Stimulated activated naive CD4-positive, alpha-beta T cell treated with Interleukin-2 at 50 U/mL for 16 hours (primary cell): ENCODE data around the gene MOBP.
A peak's percentile ranks its signal among the peaks of the same experiment; 100 is the strongest.
"Not testable (repeated sequence)": the region's sequence is repeated elsewhere in the genome, so short reads cannot be mapped to it uniquely, and the experiment has no call there.

Experiments
- DNase-seq: peaks from one replicate; lab custom pipeline; 2025; lab: John Stamatoyannopoulos, UW

The MOBP gene, protein sequence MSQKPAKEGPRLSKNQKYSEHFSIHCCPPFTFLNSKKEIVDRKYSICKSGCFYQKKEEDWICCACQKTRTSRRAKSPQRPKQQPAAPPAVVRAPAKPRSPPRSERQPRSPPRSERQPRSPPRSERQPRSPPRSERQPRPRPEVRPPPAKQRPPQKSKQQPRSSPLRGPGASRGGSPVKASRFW

DNA sequence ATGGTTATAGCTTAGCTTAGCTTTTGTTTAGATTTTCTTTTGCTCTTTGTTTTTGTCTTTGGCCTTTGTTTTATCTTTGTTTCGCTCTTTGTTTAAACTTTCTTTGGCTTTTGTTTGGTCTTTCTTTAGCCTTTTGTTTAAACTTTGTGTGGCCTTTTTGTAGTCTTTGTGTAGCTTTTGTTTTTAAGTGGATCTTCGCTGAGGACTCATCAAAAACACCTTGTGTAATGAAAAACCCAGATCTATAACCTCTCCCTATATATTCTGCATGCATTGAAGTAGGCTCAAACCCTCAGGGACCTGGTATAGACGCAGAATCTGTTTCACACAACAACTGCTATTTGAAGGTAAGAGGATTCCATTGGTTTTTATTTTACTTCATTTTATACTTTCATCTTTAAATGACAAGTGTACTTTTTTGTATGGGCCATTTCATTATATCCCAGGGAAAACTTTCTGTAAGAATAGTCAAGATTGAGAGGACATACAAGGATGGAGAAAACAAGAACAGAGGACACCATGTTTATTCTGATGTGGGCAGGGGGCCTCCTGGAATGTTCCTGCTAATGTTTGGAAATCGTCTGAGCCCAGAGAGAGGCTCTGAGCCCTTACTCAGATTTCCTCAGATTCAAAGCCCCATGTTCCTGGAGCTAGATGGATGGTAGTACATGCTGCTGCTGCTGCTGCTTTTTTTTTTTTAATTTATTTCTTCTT, at the start of gene MOBP:
Gene MOBP (plus strand): TSS at position 287 of the 714 bp plus-strand sequence. CDS start 34,390 bp downstream, outside the sequence.
- DNase-seq = no peak

DNA sequence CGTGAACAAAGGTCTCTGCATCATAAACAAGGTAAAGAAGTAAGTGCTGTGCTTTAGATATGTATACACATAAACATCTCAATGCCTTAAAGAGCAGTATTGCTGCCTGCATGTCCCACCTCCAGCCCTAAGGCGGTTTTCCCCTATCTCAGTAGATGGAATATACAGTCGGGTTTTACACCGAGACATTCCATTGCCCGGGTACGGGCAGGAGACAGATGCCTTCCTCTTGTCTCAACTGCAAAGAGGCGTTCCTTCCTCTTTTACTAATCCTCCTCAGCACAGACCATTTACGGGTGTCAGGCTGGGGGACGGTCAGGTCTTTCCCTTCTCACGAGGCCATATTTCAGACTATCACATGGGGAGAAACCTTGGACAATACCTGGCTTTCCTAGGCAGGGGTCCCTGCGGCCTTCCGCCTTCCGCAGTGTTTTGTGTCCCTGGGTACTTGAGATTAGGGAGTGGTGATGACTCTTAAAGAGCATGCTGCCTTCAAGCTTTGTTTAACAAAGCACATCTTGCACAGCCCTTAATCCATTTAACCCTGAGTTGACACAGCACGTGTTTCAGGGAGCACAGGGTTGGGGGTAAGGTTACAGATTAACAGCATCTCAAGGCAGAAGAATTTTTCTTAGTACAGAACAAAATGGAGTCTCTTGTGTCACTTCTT, 48.8 kb upstream of the MOBP start:
- not testable (repeated sequence) for DNase-seq

DNA sequence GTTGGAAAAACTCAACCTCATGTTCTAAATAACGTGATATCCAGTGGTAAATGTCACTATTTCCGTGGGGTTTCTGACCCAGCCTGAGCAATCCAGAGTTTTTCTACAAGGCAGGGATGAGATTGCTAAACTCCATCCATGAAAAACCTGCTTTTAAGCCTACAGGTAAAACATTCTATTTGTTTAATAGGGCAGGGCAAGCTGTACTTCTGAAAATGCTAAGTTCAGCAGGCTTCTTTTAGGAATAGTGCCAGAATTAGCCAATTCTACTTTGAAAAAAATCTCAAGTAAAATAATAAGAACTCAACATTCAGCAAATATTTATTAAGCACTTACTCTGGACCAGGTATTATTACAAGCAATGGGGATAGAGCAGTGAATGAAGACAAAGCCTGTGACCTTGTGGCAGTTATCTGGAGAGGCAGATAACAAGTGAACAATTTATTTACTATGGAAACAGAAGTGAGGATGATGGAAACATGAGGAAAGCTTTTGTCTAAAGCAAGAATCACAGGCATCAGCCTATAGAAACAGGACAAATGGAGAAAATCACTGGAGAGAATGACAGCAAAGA, 47.7 kb upstream of the MOBP start:
- DNase-seq = no peak

DNA sequence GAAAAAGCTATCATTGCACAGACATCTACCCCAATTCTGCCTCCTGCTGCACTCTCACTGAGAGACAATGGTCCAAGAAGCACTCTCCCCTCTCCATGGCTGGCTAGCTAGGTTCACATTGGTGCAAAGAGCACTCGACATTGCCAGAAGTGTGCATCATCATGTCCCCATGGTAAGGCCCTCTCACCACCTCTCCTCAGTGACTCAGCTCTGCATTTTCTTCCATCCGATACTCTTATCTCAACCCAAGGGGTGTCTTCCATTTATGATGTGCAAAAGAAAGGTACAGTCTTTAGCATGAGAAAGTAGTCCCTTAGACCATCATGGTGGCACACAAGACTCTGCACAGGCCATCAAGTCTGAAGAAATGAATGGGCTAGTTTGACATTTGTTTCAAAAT, 46.9 kb upstream of the MOBP start:
- DNase-seq = no peak

DNA sequence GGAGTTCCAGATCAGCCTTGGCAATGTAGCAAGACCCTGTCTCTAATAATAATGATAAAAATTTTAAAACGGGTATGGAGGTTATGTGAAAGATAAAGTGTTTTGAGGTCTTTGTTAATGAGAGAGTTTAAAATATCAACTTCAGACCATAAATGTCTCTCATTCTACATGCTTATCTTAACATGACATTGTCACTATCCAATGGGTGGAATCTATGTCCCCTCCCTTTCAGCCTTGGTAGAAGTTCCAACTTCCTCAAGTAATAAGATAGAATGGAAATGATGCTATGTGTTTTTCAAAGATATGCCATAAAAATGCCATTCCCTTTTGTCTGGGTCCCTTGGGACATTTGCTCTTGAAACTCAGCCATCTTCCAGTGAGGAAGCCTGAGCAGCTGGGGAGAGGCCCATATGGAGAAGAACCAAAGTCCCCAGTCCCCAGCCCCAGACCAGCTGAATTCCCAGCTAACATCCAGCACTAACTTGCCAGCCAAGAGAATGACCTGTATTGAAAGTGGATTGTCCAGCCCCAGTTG, 44.0 kb upstream of the MOBP start:
- DNase-seq = no peak

DNA sequence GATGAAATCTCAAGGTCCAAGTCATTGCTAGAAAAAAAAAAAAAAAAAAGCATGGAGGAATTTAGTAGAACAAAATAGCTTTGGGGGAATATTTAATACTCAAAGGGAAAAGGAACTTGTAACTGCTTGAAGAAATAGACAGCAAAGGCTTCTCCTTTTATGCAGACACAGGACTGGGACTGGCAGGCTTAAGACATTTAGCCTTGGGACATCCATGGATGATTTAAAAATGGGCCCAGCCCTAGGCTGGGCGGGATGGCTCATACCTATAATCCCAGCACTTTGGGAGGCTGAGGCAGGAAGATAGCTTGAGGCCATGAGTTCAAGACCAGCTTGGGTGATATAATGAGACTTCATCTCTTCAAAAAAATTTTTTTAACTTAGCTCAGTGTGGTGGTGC, 41.2 kb upstream of the MOBP start:
- DNase-seq = no peak

DNA sequence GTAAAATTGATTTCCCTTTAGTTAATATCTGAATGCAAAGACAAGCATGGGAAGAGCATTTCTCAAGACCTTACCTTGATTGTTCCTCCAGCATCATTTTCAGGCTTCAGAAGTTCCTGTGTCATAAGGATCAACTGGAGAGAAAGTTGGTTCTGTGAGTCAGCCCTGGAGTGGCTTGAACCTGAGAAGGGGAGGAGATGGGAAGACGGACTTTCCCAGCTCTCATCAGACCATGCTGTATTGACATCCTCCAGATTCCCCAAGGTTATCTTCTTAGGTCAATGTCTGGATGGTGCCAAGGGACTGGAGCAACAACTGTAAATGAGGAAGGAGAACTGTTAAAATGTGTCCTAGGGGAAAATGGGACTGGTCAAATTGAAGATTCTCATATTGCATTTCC, 40.0 kb upstream of the MOBP start:
- DNase-seq = no peak

DNA sequence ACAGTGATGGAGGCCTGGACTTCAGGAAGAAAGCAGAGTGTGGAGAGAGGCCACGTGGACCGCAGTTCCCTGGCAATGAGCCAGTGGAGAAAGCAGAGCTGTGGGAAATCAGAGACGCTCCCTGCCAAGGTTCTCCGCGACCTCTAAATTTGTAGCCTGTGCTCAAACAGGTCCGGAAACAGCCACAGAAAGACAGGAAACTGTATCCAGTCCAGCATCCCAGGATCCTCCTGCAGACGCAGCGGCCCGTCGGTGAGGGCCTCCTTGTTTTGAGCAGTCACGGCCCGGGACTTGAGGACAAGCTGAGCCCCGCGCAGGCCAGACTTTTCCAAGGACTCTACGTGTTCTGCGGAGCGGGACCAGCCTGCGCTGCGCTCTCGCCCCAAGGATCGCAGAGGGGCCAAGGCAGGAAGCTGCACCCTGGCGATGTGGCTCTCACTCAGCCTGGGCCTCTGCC, 38.7 kb upstream of the MOBP start:
- no peak for DNase-seq

DNA sequence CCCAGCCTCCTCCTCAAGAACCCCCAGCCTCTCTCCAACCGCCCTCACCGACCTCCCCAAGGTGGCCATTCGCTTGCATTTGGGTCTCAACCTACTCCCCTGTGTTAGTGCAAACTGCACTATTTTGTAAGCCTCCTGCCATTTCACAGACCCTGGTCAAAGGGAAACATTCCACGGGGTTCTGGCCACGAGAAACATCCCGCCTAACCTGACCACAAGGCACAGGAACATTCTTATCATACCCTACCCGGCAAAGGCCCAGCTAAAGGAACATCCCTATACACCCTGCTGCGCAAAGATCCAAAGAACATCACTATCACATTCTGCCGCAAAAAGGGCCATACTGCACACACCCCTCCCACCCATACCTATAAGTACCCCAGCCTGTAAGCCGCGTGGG, 38.0 kb upstream of the MOBP start:
- no peak for DNase-seq

DNA sequence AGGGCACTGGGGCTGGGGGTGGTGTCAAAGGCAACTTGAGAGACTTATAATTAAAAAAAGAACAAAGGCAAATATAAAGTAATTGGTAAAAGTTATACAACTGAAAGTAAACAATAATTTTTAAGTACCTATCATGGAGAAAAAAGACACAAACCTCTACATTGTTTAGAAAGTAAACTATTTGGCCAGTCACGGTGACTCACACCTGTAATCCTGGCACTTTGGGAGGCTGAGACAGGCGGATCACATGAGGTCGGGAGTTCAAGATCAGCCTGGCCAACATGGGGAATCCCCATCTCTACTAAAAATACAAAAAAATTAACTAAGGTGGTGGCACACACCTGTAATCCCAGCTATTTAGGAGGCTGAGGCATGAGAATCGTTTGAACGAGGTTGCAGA, 35.1 kb upstream of the MOBP start:
- DNase-seq = no peak

DNA sequence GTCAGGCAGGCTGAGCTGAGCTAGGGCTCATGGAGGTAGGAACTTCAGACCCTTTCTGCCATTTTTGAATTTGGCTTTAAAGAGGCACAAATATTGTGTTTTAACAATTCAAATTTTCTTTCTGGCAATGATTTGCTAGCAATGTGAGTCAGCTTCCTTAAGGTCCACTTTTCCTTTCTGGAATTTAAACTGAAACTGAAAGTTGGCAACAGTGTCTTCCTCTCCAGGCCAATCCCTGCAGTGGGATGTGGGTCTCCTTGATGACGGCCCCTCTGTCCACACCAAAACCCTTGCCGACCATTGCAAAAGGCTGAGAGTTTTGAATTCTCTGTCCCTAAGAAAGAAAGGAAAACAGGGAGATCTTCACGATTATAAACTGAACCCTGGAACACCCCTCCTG, 33.8 kb upstream of the MOBP start:
- DNase-seq = no peak

DNA sequence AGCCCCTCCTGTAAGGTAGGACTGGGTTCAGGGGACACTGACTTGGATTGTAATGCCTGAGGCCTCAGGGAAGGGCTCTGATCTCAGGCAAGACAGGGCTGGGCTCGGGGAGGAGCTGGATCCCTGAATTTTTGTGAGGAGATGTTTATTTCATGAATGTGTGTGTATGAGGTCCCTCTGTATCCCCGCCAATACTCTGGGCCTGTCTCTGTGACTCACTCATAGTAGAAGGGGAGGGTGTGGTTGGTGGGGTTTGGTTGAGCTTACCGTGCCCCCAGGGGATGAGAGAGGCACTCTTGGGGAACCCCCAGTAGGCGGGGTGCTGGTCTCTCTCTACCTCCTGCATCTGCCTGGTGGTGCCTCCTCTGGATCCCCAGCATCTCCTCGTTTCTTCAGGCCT, 32.9 kb upstream of the MOBP start:
- no peak for DNase-seq

DNA sequence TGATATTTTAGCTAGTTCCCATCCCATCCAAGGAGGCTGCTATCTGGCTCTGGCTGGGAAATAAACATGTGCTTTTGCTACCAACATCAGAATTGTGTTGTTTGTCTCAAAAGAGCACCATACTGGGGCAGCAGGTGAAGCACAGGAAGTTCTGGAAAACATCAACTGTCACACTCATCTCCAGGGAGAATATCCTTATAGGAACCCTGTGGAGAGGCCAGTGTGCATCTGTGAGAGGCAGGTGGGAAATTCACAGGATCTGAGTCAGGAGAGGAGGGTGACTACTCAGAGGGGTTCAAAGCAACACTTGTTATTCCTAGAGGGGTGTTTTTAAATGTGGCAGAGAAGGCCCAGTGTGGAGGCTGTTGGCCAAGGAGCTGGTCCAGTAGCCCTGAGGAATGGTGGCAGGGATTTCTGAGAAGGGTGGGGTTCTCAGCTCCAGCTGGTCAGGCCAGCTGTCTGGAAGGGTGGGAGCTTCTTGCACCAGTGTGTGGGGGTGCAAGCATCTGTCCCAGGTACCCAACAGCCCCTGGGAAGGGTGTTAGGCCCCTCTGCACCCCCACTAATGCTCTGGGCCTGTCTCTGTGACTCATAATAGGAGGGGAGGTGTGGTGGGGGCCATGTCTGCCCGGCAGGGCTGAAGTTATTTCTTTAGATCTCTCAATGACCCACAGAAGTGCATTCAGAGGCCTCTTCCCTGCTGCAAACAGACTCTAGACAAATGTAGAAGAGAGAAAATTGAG, 32.3 kb upstream of the MOBP start:
- no peak for DNase-seq

DNA sequence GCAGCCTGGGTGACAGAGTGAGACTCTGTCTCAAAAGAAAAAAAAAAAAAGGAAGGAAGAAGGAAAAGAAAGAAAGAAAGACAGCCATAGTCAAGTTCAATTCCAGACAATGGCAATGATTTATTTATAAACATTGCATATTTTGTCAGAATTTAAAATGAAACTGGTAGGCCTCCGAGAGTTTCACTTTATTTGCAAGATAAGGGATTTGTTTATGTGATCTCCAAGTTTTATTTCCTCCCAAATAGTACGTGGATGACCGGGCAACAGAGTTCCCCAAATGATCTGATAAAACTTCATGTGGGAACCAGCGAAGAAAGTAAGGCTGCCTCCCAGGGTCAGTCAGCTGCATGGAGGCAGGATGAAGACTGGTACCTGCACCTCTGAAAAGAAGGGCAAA, 28.6 kb upstream of the MOBP start:
- DNase-seq = no peak

DNA sequence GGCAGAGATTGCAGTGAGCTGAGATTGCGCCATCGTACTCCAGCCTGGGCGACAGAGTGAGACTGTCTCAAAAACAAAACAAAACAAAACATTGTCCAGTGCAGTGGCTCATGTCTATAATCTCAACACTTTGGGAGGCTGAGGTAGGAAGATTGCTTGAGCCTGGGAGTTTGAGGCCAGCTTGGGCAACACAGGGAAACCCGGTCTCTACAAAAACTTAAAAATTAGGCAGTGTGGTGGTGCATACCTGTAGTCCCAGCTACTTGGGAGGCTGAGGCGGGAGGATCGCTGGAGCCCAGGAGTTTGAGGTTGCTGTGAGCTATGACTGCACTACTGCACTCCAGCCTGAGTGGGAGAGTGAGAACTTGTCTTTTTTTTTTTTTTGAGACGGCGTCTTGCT, 27.2 kb upstream of the MOBP start:
- DNase-seq = no peak

DNA sequence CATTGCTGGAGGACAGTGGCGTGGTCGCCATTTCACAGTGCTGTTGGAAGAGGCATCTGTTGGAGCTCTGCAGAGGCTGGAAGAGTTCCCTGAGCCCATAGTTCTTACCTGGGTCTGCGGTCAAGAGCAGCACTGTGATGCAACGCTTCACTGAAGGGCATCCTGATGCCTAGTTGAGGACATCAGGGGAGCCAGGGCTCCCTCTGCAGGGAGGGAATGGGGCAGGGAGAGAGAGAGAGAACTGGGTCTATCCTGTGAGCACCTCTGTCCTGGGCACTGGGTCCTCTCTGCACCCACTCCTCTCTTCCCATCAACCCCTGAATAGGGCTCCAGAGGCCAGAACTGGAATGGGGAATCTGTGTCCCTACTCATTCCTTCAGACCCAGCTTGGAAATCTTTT, 23.9 kb upstream of the MOBP start:
- no peak for DNase-seq

DNA sequence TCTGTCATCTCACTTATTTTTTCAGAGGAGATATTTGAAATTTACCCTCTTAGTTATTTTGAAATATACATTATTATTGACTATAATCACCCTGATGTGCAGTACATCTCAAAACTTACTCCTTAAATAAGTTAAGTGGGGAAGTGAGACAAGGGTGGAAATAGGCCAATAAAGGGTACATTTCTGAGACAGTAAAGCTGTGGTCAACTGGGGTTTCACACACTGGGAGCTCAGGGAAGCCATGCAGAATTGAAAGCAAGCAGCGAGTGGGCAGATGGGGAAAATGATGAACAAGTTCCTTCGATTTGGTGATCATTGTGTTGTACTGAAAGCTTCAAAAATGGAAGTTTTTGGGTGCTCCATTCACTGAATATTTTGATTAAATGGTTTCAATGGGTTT, 21.6 kb upstream of the MOBP start:
- DNase-seq = no peak

DNA sequence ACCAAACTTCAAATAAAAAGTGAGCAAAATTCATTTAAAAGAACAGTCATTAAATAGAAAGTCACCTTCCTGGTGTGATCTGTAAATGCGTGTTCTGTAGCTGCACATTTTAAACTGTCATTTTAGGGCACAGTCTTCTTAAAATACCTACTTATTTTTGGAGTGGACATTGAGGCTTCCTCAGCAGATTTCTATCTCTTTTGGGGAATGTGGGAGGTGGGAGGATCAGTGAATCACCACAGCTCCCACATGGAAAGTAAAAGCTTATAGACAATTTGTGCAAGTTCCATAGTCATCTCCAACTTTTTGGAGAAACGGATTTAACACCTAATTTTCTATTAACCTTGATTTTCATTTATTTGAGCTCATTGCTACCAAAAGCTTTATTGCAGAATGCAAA, 21.0 kb upstream of the MOBP start:
- DNase-seq = no peak

DNA sequence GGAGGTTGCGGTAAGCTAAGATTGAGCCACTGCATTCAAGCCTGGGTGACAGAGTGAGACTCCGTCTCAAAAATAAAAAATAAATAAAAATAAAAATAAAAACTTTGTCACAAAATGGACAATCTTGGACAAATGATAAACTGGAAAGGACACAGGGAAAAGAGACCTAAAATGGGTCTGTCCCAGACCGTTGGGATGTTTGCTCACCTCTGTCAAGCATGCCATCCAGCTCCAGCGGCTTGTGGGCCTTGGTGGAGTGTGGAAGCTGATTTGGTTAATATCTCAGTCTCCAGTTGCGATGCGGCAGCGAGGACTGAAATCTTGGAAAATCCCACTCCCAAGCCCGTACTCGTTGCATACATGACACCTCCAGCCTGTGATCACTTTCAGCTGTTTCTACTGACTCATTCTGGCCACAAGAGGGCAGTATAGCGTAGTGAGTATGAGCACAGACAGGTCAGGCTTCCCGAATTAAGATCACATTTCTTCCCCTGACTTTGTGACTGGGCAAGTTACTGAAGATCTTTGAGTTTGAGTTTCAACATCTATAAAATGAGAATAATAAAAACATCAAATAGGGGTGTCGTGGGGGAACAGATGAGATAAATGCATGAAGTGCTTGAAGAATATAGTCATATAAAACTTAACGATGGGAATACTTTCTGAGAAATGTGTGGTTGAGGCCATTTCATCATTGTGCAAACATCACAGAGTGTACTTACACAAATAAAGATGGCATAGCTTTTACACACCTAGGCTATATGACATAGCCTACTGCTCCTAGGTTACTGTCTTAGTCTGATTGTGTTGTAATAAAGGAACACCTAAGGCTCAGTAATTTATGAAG, 19.6 kb upstream of the MOBP start:
- peak; percentile 19 for DNase-seq

DNA sequence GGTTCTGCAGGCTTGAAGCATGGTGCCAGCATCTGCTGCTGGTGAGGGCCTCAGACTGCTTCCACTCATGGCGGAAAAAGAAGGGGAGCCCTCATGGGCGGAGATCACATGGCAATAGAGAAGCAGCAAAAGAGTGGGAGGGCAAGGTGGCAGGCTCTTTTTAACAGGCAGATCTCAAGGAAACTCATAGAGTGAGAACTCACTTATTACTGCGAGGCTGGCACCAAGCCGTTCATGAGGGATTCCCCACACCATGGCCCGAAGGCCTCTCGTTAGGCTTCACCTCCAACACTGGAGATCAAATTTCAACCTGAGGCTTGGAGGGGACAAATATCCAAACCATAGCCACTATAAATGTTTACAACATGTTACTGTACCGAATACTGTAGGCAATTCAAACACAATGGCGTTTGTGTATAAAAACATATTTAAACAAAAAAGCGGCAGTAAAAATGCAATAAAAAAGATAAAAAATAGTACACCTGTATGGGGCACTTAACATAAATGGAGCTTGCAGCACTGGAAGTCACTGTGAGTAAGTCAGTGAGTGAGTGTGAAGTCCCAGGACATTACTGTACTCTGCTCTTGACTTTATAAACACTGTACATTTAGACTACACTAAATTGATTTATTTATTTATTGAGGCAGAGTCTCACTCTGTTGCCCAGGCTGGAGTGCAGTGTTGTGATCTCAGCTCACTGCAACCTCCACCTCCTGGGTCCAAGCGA, 18.8 kb upstream of the MOBP start:
- no peak for DNase-seq

DNA sequence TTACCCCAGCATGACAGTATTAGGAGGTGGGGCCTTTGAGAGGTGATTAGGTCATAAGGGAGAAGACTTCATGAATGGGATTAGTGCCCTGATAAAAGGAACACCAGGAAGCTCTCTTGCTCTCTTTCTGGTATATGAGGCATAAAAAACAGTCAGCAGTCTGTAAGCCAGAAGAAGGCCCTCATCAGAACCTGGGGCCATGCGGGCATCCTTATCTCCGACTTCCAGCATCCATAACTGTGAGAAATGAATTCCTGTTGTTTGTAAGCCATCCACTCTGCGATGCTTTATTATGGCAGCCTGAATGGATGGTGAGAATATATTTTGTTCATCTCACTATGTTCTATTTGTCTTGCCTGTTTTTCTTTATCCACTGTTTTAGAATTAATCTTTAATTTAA, 17.7 kb upstream of the MOBP start:
- DNase-seq = no peak
